ENCODE measurements around the gene CHST10.

Gene CHST10

DNA sequence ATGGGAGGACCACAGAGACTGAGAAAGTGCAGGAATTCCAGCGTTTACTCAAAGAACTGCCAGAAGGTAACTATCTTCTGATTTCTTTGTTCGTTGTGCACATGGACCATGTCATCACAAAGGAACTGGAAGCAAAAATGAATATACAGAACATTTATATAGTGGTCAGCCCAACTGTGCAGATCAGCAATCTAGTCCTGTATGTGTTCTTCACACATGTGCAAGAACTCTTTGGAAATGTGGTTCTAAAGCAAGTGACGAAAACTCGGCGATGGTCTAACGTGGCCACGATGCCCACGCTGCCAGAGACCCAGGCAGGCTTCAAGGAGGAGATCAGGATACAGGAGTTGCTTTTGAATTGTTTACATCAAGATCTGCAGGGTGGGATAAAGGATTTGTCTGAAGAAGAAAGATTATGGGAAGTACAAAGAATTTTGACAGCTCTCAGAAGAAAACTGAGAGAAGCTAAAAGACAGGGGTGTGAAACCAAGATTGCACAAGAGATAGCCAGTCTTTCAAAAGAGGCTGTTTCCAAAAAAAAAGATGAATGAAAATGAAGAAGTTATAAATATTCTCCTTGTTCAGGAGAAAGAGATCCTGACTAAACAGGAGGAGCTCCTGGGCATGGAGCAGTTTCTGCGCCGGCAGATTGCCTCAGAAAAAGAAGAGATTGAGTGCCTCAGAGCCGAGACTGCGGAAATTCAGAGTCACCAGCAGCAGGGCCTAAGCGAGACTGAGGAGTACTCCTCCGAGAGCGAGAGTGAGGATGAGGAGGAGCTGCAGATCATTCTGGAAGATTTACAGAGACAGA lies 8.3 kb upstream of the CHST10 start:
- Histone ChIP-seq H3K36me3 (no peaks in the 10 kb centered on the region), H3K27me3 (no peaks in the 10 kb centered on the region), H3K9me3 (no peaks in the 10 kb centered on the region), H3K4me1 (no peaks in the 10 kb centered on the region), H3K4me3 (ENCODE audit: low read depth, low read length) (no peak overlapping the region)
- DNase-seq, result no peak
- TF ChIP-seq, protein P1, sequence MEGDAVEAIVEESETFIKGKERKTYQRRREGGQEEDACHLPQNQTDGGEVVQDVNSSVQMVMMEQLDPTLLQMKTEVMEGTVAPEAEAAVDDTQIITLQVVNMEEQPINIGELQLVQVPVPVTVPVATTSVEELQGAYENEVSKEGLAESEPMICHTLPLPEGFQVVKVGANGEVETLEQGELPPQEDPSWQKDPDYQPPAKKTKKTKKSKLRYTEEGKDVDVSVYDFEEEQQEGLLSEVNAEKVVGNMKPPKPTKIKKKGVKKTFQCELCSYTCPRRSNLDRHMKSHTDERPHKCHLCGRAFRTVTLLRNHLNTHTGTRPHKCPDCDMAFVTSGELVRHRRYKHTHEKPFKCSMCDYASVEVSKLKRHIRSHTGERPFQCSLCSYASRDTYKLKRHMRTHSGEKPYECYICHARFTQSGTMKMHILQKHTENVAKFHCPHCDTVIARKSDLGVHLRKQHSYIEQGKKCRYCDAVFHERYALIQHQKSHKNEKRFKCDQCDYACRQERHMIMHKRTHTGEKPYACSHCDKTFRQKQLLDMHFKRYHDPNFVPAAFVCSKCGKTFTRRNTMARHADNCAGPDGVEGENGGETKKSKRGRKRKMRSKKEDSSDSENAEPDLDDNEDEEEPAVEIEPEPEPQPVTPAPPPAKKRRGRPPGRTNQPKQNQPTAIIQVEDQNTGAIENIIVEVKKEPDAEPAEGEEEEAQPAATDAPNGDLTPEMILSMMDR (IDR thresholded peaks at IDR 0.05; ENCODE audit: low read depth, low read length), result no peak

DNA sequence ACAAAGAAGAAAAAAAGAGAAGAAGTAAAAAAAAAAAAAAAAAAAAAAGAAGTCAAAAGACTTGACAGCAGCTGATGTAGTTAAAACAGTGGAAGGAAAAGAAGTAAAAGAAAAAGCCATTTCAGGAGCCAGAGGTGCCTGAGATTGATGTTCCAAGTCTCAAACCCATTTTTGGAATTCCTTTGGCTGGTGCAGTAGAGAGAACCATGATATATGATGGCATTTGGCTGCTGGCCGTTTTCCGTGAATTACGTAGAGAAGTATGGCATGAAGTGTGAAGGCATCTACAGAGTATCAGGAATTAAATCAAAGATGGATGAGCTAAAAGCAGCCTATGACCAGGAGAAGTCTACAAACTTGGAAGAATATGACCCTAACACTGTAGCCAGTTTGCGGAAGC lies 7.6 kb upstream of the CHST10 start:
- H3K9me3 ChIP-seq, result no peaks in the 10 kb centered on the region
- H3K4me3 ChIP-seq (ENCODE audit: low read depth, low read length), result no peak overlapping the region
- no peaks in the 10 kb centered on the region for H3K27me3 ChIP-seq
- H3K36me3 ChIP-seq, result no peaks in the 10 kb centered on the region
- DNase-seq, result no peak
- TF ChIP-seq, protein P1 (IDR thresholded peaks at IDR 0.05; ENCODE audit: low read depth, low read length), result no peak
- H3K4me1 ChIP-seq, result no peaks in the 10 kb centered on the region

DNA sequence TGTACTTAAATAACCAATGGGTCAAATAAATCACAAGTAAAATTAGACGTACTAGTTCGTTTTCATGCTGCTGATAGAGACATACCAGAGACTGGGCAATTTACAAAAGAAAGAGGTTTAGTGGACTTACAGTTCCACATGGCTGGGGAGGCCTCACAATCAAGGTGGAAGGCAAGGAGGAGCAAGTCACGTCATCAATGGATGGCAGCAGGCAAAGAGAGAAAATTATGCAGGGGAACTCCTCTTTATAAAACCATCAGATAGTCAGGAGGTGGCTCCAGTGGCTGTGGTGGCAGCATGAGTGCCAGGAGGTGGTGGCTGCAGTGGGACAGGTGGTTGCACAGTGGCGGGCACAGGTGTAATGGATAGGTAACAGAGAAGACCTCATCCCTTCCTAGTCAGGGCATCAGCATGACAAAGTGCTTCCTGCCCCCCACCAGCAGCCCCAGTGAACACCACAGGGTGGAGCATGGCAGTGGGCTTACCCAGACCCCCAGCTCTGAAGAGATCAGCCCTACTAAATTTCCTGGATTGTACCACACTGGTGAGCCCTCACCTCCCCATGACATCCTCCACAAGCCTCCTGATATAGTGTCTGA lies 6.9 kb upstream of the CHST10 start:
- H3K4me3 ChIP-seq (ENCODE audit: low read depth, low read length), result no peak overlapping the region
- TF ChIP-seq, protein P1 (IDR thresholded peaks at IDR 0.05; ENCODE audit: low read depth, low read length), result no peak
- H3K4me1 ChIP-seq, result no peaks in the 10 kb centered on the region
- no peaks in the 10 kb centered on the region for H3K36me3 ChIP-seq
- no peak for DNase-seq
- H3K27me3 ChIP-seq, result no peaks in the 10 kb centered on the region
- no peaks in the 10 kb centered on the region for H3K9me3 ChIP-seq

- Histone ChIP-seq H3K4me3 (ENCODE audit: low read depth, low read length) (no peak overlapping the region), H3K4me1 (no peaks in the 10 kb centered on the region), H3K27me3 (no peaks in the 10 kb centered on the region), H3K9me3 (no peaks in the 10 kb centered on the region), H3K36me3 (no peaks in the 10 kb centered on the region)
- TF ChIP-seq, protein P1 (IDR thresholded peaks at IDR 0.05; ENCODE audit: low read depth, low read length), result no peak
- no peak for DNase-seq
Measured at GRCh38 chr2:100423631-100424030, 6.2 kb upstream of the CHST10 start.

DNA sequence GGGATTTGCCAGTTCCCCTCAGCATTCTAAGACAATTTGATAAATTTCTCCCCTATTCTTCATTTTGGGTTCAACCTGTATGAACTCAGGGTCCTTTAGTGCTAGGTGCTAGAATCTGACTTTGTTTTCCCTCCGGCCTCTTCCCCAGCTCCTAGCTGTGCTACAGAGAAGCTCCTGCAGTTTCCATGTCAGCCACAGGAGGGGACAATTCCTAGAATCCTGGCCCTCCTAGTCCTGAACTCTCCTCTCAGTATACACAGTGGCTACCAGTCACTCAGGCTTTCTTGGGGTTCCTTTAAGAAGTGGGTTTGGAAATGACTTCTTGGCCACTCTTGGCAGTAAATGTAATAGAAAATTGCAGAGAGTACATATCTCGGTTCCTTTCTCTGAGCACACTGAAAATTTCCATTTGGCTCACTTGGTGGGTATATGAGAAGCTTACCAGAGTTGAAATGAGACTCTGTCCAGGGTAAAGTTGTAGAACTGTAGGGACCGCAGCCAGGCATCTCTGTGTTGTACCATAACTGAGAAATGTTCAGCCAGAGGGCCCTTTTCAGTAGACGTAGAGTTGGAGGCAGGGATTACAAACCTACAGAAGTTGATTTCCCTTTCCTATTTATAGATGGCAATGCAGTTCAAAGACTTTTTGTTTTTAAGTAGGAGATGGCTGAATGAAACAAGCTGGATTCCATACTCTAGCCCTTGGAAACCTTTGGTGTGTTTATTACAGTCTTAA lies 5.0 kb upstream of the CHST10 start:
- Histone ChIP-seq H3K4me3 (ENCODE audit: low read depth, low read length) (no peak overlapping the region), H3K4me1 (no peaks in the 10 kb centered on the region), H3K27me3 (no peaks in the 10 kb centered on the region), H3K9me3 (no peaks in the 10 kb centered on the region), H3K36me3 (no peaks in the 10 kb centered on the region)
- TF ChIP-seq, protein P1 (IDR thresholded peaks at IDR 0.05; ENCODE audit: low read depth, low read length), result peak; percentile 57
- DNase-seq, result peak; percentile 26
